Measurements from ENCODE around the gene TAGLN3.

GRCh38 chr3:112038863-112039262 is 40.1 kb downstream of the TAGLN3 start:
- TF ChIP-seq ZNF214 (tag by site-specific recombination; IDR thresholded peaks at IDR 0.05; ENCODE audit: borderline replicate concordance) (no peak), CTCF (tag by site-specific recombination; IDR thresholded peaks at IDR 0.05) (no peak), ZBTB1 (tag by site-specific recombination; IDR thresholded peaks at IDR 0.05) (no peak), ZBTB10 (tag by site-specific recombination; IDR thresholded peaks at IDR 0.05) (no peak), ZNF701 (tag by site-specific recombination; IDR thresholded peaks at IDR 0.05) (no peak), ZNF777 (tag by site-specific recombination; IDR thresholded peaks at IDR 0.05; ENCODE audit: borderline replicate concordance) (no peak)
